WERI-Rb-1 (cell line): ENCODE data around the gene WWOX.

ENCODE experiments used
- DNase-seq: peaks from one replicate; pipeline ENCODE4 v3.0.0-alpha.2; 2020
- H3K27ac ChIP-seq: fragments of 250-450 bp; sonication (Bioruptor Pico); 2 replicates; pipeline ENCODE4 v1.5.1; 2020; ENCODE audit warnings: mild to moderate bottlenecking, moderate library complexity
- H3K27me3 ChIP-seq: fragments of 250-450 bp; sonication (Bioruptor Pico); 2 replicates; pipeline ENCODE4 v1.5.1; 2021; ENCODE audit warnings: mild to moderate bottlenecking, low read depth, moderate library complexity; ENCODE audit not compliant: insufficient read depth, severe bottlenecking
- H3K36me3 ChIP-seq: fragments of 250-450 bp; sonication (Bioruptor Pico); 2 replicates; pipeline ENCODE4 v1.5.1; 2020; ENCODE audit warnings: mild to moderate bottlenecking, moderate library complexity
- H3K4me3 ChIP-seq: 2 replicates; pipeline ENCODE4 v1.5.1; 2011; ENCODE audit warnings: low read depth, mild to moderate bottlenecking, control low read depth, low read length
- H3K9me3 ChIP-seq: fragments of 250-450 bp; sonication (Bioruptor Pico); 2 replicates; pipeline ENCODE4 v1.5.1; 2021; ENCODE audit warnings: mild to moderate bottlenecking, moderate library complexity; ENCODE audit not compliant: severe bottlenecking
- CTCF ChIP-seq: IDR thresholded peaks from 2 replicates; pipeline ENCODE4 v1.5.1; 2011; ENCODE audit warnings: low read depth, mild to moderate bottlenecking, control low read depth, inconsistent platforms, low read length

The WWOX gene

GRCh38 chr16:78484509-78485058, 385.1 kb downstream of the WWOX start:
- no peak for TF ChIP-seq CTCF
- DNase-seq, result no peak
- Histone ChIP-seq H3K27ac (no peak overlapping the region), H3K36me3 (no peaks in the 10 kb centered on the region), H3K27me3 (no peaks in the 10 kb centered on the region), H3K9me3 (no peaks in the 10 kb centered on the region), H3K4me3 (no peak overlapping the region)

GRCh38 chr16:78485188-78485916, 385.9 kb downstream of the WWOX start:
- Histone ChIP-seq H3K4me3 (no peak overlapping the region), H3K9me3 (no peaks in the 10 kb centered on the region), H3K36me3 (no peaks in the 10 kb centered on the region), H3K27ac (no peak overlapping the region), H3K27me3 (no peaks in the 10 kb centered on the region)
- no peak for DNase-seq
- TF ChIP-seq CTCF, result no peak

GRCh38 chr16:78485917-78486257, 386.4 kb downstream of the WWOX start:
- no peaks in the 10 kb centered on the region for H3K27me3 ChIP-seq
- TF ChIP-seq CTCF, result no peak
- no peaks in the 10 kb centered on the region for H3K36me3 ChIP-seq
- H3K4me3 ChIP-seq, result no peak overlapping the region
- no peak for DNase-seq
- no peak overlapping the region for H3K27ac ChIP-seq
- H3K9me3 ChIP-seq, result no peaks in the 10 kb centered on the region

- Histone ChIP-seq H3K36me3 (no peaks in the 10 kb centered on the region), H3K27ac (no peak overlapping the region), H3K4me3 (no peak overlapping the region), H3K9me3 (no peaks in the 10 kb centered on the region), H3K27me3 (no peaks in the 10 kb centered on the region)
- DNase-seq, result no peak
- TF ChIP-seq CTCF, result no peak
Observed at GRCh38 chr16:78487471-78487870, 388.0 kb downstream of the WWOX start.

- Histone ChIP-seq H3K9me3 (no peaks in the 10 kb centered on the region), H3K27me3 (no peaks in the 10 kb centered on the region), H3K4me3 (no peak overlapping the region), H3K36me3 (no peaks in the 10 kb centered on the region), H3K27ac (no peak overlapping the region)
- peak; percentile 16 for DNase-seq
- TF ChIP-seq CTCF, result no peak
Observed at GRCh38 chr16:78489072-78489471, 389.6 kb downstream of the WWOX start.

GRCh38 chr16:78489631-78490030, 390.2 kb downstream of the WWOX start:
- no peak overlapping the region for H3K27ac ChIP-seq
- H3K9me3 ChIP-seq, result no peaks in the 10 kb centered on the region
- no peaks in the 10 kb centered on the region for H3K27me3 ChIP-seq
- no peak for TF ChIP-seq CTCF
- H3K36me3 ChIP-seq, result no peaks in the 10 kb centered on the region
- DNase-seq, result no peak
- no peak overlapping the region for H3K4me3 ChIP-seq
